ENCODE results near the gene C20orf204.

The C20orf204 gene

GRCh38 chr20:64056639-64056888, 20.6 kb downstream of the C20orf204 start:
- TF ChIP-seq ZBTB7A (IDR thresholded peaks at IDR 0.05; ENCODE audit: low read depth) (no peak), EGR1 (IDR thresholded peaks at IDR 0.05) (no peak), EP300 (IDR thresholded peaks at IDR 0.05; ENCODE audit: borderline replicate concordance) (no peak), CREB1 (IDR thresholded peaks at IDR 0.05; ENCODE audit: low read depth) (no peak), RAD21 (IDR thresholded peaks at IDR 0.05; ENCODE audit: low read depth) (no peak), YY1 (IDR thresholded peaks at IDR 0.05; ENCODE audit: low read depth) (no peak), TCF12 (IDR thresholded peaks at IDR 0.05; ENCODE audit: low read depth) (no peak), FOXM1 (IDR thresholded peaks at IDR 0.05; ENCODE audit: borderline replicate concordance, low read depth) (no peak)

GRCh38 chr20:64056889-64057627, 21.1 kb downstream of the C20orf204 start:
- TF ChIP-seq FOXM1 (IDR thresholded peaks at IDR 0.05; ENCODE audit: borderline replicate concordance, low read depth) (no peak), MAX (IDR thresholded peaks at IDR 0.05) (no peak), REST (IDR thresholded peaks at IDR 0.05; ENCODE audit: low read depth) (no peak), USF1 (IDR thresholded peaks at IDR 0.05) (no peak), TCF12 (IDR thresholded peaks at IDR 0.05; ENCODE audit: low read depth) (no peak), CREB1 (IDR thresholded peaks at IDR 0.05; ENCODE audit: low read depth) (no peak), RAD21 (IDR thresholded peaks at IDR 0.05; ENCODE audit: low read depth) (no peak), NFIC (IDR thresholded peaks at IDR 0.05) (no peak), TAF1 (IDR thresholded peaks at IDR 0.05; ENCODE audit: low read depth) (no peak), ZBTB7A (IDR thresholded peaks at IDR 0.05; ENCODE audit: low read depth) (no peak), EGR1 (IDR thresholded peaks at IDR 0.05) (no peak), CEBPB (IDR thresholded peaks at IDR 0.05) (no peak), EP300 (IDR thresholded peaks at IDR 0.05; ENCODE audit: borderline replicate concordance) (no peak), YY1 (IDR thresholded peaks at IDR 0.05; ENCODE audit: low read depth) (no peak), TEAD4 (IDR thresholded peaks at IDR 0.05) (no peak)

- TF ChIP-seq TAF1 (IDR thresholded peaks at IDR 0.05; ENCODE audit: low read depth) = no peak
- no peak for TF ChIP-seq EP300 (IDR thresholded peaks at IDR 0.05; ENCODE audit: borderline replicate concordance)
- TF ChIP-seq FOXM1 (IDR thresholded peaks at IDR 0.05; ENCODE audit: borderline replicate concordance, low read depth) = no peak
- no peak for TF ChIP-seq NFIC (IDR thresholded peaks at IDR 0.05)
- TF ChIP-seq EGR1 (IDR thresholded peaks at IDR 0.05) = no peak
- peak; percentile 91 for TF ChIP-seq RAD21 (IDR thresholded peaks at IDR 0.05; ENCODE audit: low read depth)
- peak; percentile 47; the same call in 1 of the 2 replicates for TF ChIP-seq USF1 (IDR thresholded peaks at IDR 0.05)
- no peak for TF ChIP-seq CREB1 (IDR thresholded peaks at IDR 0.05; ENCODE audit: low read depth)
- TF ChIP-seq TEAD4 (IDR thresholded peaks at IDR 0.05) = no peak
- no peak for TF ChIP-seq MAX (IDR thresholded peaks at IDR 0.05)
- no peak for TF ChIP-seq CEBPB (IDR thresholded peaks at IDR 0.05)
- TF ChIP-seq REST (IDR thresholded peaks at IDR 0.05; ENCODE audit: low read depth) = no peak
- no peak for TF ChIP-seq YY1 (IDR thresholded peaks at IDR 0.05; ENCODE audit: low read depth)
- TF ChIP-seq TCF12 (IDR thresholded peaks at IDR 0.05; ENCODE audit: low read depth) = no peak
- TF ChIP-seq ZBTB7A (IDR thresholded peaks at IDR 0.05; ENCODE audit: low read depth) = peak; percentile 70; the same call in 1 of the 2 replicates
These were observed 21.9 kb downstream of the C20orf204 start for GRCh38 chr20:64057628-64058498.

GRCh38 chr20:64058536-64058935, 22.6 kb downstream of the C20orf204 start:
- TF ChIP-seq EGR1 (IDR thresholded peaks at IDR 0.05) (no peak), TAF1 (IDR thresholded peaks at IDR 0.05; ENCODE audit: low read depth) (no peak), RAD21 (IDR thresholded peaks at IDR 0.05; ENCODE audit: low read depth) (no peak), YY1 (IDR thresholded peaks at IDR 0.05; ENCODE audit: low read depth) (no peak), MAX (IDR thresholded peaks at IDR 0.05) (no peak), CEBPB (IDR thresholded peaks at IDR 0.05) (no peak), NFIC (IDR thresholded peaks at IDR 0.05) (no peak), TEAD4 (IDR thresholded peaks at IDR 0.05) (no peak), FOXM1 (IDR thresholded peaks at IDR 0.05; ENCODE audit: borderline replicate concordance, low read depth) (no peak), EP300 (IDR thresholded peaks at IDR 0.05; ENCODE audit: borderline replicate concordance) (no peak), USF1 (IDR thresholded peaks at IDR 0.05) (no peak), REST (IDR thresholded peaks at IDR 0.05; ENCODE audit: low read depth) (no peak), ZBTB7A (IDR thresholded peaks at IDR 0.05; ENCODE audit: low read depth) (no peak), CREB1 (IDR thresholded peaks at IDR 0.05; ENCODE audit: low read depth) (no peak), TCF12 (IDR thresholded peaks at IDR 0.05; ENCODE audit: low read depth) (no peak)
